GM15510 (cell line): ENCODE results near the gene MYBPC2.

Experiments used
- POLR2A ChIP-seq: IDR thresholded peaks from 3 replicates; pipeline ENCODE4 v1.6.1; 2011; ENCODE audit warnings: borderline replicate concordance; ENCODE audit not compliant: insufficient read length; ENCODE audit errors: extremely low read depth

Gene MYBPC2

GRCh38 chr19:50433201-50434180, 799 bp downstream of the MYBPC2 start:
- TF ChIP-seq POLR2A = no peak

GRCh38 chr19:50434525-50434924, 1.8 kb downstream of the MYBPC2 start:
- TF ChIP-seq POLR2A = no peak

- no peak for TF ChIP-seq POLR2A
Measured at GRCh38 chr19:50435221-50435620, 2.5 kb downstream of the MYBPC2 start.

- TF ChIP-seq POLR2A = no peak
Measured at GRCh38 chr19:50435627-50436026, 2.9 kb downstream of the MYBPC2 start.

GRCh38 chr19:50437862-50438449, 5.3 kb downstream of the MYBPC2 start:
- no peak for TF ChIP-seq POLR2A

GRCh38 chr19:50444059-50444458, 11.4 kb downstream of the MYBPC2 start:
- no peak for TF ChIP-seq POLR2A

- no peak for TF ChIP-seq POLR2A
Measured at GRCh38 chr19:50447053-50447452, 14.4 kb downstream of the MYBPC2 start.

GRCh38 chr19:50447750-50448149, 15.1 kb downstream of the MYBPC2 start:
- TF ChIP-seq POLR2A = no peak

GRCh38 chr19:50449236-50449899, 16.7 kb downstream of the MYBPC2 start:
- TF ChIP-seq POLR2A = no peak

- TF ChIP-seq POLR2A = no peak
Measured at GRCh38 chr19:50450369-50451222, 17.9 kb downstream of the MYBPC2 start.

GRCh38 chr19:50451223-50451534, 18.5 kb downstream of the MYBPC2 start:
- no peak for TF ChIP-seq POLR2A

- TF ChIP-seq POLR2A = no peak
Measured at GRCh38 chr19:50453243-50453642, 20.6 kb downstream of the MYBPC2 start.

- no peak for TF ChIP-seq POLR2A
Measured at GRCh38 chr19:50455992-50456391, 23.3 kb downstream of the MYBPC2 start.

GRCh38 chr19:50457300-50457699, 24.6 kb downstream of the MYBPC2 start:
- TF ChIP-seq POLR2A = no peak
